HG02981 (cell line): ENCODE measurements around the gene TRAM2.

ENCODE experiments used
- ATAC-seq: cut with Tn5 transposase; IDR thresholded peaks from one replicate; pipeline ENCODE4 v1.9.1; 2021; ENCODE audit warnings: mild to moderate bottlenecking, moderate library complexity; ENCODE audit not compliant: unreplicated experiment

The TRAM2 gene

DNA sequence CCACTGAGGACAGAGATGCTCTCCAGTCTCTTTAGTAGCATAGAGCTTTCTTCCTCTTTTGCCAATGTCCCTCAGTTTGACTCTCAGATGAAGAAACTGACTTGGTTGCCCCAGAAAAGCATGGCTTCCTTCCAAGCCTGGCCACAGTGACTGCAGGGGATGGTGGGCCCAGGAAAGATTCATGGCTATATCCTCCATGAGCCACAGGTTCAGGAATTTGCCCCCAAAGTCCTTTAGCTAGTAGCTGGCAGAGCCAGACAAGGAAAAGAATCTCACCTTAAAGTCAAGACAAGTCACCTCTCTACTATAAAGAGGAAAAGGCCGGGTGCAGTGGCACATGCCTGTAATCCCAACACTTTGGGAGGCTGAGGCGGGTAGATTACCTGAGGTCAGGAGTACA lies 43.4 kb downstream of the TRAM2 start:
- no peak for ATAC-seq

DNA sequence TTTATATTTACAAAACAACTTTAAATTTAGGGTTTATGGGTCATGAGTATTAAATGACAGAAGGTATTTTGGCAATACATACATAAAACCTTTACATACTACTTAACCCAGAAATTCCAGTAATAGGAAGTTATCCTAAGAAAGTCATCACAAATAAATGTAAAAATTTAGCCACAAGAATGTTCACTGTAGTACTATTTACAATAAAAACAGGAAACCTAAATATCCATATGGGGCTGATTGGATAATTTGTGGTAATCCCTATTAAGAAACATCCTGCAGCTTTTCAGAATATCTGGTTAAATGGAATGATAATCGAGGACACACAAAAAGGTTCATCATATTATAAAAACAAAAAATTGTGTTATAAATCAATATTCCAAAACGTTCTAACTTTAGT lies 44.4 kb downstream of the TRAM2 start:
- ATAC-seq, result no peak

DNA sequence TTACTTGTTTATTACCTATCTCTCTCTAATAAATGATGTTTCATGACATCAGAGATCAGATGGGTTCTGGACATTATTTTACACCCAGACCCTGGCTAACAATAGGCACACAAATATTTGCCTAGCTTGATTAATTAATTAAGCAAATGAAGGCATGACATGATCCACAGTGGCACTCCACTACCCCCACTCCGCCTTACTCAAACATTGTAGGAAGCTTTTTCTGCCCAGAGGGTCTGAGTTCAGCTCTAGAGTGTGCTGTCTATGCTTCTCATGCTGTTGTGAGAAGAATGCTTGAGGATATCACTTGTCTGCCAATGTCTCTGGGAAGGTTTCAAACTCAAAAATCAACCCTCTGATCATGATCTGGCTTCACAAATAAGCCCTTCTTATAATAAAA lies 45.0 kb downstream of the TRAM2 start:
- no peak for ATAC-seq

DNA sequence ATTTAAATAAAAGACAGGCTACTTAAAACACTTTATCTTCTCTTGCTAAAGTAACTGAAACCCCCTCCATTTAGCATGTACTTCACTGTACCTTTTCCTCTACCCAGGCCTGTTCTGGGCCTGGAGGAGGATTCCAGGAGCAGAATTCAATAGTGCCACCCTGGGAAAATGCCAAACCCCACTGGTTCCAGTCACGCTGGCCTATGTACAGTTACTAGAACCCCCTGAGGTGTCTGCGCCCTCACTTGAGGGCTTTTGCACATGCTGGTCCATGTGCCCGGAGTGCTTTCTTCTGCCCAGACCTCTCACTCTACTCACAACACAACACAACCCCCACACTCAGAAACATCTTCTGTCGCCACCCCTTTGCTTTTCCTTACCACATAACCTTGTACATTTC lies 45.5 kb downstream of the TRAM2 start:
- ATAC-seq, result no peak

DNA sequence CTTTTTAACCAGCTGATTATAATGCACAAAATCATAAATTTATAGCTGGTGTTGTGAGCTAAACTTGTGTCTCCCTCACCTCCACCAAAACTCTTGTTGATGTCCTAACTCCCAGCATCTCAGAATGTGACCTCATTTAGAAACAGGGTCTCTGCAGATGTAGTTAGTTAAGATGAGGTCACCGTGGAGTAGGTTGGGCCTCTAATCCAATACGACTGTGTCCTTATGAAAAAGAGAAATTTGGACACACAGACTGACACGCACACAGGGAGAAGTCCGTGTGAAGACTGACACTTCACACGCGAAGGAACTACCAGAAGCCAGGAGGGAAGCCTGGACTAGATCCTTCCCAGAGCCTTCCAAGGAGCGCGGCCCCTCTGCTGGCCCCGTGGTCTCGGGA lies 46.5 kb downstream of the TRAM2 start:
- no peak for ATAC-seq

DNA sequence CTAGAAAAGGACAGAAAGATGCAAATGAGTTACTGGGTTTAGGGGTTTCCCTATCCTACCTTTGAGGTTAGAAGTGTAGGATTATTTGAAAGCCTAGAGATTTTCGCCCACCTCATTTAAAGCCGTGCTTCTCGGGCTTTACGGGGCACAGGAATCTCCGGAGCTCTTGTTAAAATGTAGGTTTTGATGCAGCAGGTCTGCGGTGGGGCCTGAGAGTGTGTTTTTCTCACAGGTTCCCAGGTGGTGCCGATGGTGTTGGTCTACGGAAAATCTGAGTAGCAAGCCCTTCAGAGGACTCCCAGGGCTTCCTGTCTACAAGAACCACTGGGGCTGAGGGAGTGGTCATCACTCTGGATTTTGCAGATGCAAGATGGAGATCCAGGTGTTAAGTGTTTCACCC lies 47.5 kb downstream of the TRAM2 start:
- ATAC-seq, result no peak

DNA sequence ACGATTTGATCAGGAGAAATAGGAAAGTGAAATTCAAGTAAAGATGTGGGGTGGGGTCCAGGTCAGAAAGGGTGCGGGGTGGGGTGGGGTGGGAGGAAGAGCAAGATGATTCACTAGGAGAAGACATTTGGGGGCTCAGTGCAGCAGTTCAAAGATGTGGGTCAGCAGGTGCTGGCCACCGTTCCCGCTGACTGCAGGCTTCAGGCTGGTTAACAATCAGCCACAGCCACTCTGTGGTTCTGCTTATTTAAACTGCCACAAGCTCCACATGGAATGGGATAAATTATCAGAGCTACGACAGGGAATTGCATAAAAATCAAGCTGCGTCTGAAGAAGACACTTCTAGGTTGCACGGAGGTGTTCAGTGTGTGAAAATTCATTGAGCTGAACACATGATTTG lies 49.4 kb downstream of the TRAM2 start:
- ATAC-seq, result no peak

DNA sequence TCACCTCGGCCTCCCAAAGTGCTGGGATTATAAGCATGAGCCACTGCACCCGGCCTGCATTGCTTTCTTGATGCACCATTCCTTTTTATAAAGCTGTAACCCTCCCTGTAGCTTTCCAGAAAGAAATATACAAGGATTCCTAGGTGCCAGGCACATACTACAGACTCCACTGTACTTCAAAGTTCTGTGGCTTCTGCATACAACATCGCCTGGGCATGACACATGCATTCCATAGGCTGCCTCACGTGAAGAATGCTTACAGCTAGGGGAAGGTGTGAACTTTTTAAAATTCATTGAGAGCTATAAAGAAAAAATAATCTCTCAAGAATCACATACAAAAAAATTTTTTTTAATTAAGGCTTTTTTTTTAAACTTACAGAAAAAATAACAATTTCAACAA lies 50.2 kb downstream of the TRAM2 start:
- ATAC-seq, result no peak

DNA sequence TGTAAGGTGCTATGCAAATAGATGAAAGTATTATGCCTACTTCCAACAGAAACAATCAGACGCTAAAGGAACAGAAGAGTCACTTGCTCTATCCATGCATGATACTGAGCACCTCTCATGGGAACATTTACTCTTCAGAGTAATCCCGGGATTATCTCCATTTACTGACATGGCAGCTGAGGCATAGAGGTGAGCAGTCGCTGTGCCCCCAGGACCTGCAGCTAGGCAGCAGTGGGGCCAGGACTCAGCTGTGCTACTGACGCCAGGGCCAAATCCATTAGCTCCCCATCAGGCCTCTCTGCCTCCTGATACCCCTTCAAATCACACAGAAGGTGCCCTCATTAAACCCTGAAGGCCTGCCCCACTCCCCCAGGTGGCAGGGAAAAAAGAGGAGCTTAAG lies 51.9 kb downstream of the TRAM2 start:
- no peak for ATAC-seq

DNA sequence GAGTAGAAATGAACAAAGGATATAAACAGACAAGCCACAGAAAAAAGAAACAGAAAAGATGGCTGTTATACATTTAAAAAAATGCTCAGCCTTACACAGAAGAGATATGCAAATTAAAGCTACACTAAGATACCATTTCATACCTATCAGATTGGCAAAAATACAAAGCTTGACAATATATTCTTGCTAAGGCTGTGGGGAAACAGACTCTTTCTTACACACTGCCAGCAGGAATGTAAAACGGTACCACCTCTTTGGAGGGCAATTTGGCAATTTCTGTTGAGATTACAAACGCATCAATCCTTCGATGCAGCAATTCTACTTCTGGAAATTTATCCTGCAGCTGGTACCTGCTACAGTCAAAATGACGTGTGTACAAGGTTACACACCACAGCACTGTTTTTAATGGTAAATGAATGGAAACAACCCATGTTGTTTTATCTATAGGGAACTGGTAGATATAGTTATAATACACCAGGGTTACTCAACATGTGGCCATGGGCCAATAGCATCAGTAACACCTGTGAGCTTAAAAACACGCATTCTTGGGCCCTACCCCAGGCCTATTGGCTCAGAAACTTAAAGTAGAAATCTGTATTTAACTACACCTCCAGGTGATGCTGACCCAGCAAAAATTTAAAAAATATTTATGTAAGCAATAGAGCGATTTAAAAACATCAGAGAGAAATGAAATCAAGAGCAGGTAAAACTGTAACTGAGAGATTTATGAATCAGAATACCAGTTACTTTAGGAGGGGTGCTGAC lies 53.3 kb downstream of the TRAM2 start:
- no peak for ATAC-seq

DNA sequence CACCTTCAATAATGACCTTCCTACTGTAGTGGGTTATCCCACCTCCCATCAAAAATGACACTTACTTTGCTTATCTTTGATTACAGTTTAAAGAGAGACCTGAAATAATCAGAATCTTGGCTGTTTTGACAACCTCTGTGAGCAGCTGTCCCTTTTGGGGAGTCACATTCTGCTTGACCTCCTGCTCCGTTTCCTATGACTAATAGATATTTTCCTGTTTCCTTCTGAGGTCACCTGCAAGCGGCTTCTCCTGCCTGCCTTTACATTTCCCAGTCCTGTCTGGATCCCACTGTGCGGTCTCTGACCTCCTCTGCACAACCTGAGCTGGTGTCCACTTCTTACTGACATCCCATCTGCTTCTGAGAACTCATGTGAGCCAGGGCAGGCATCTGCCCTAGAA lies 54.2 kb downstream of the TRAM2 start:
- ATAC-seq, result no peak

DNA sequence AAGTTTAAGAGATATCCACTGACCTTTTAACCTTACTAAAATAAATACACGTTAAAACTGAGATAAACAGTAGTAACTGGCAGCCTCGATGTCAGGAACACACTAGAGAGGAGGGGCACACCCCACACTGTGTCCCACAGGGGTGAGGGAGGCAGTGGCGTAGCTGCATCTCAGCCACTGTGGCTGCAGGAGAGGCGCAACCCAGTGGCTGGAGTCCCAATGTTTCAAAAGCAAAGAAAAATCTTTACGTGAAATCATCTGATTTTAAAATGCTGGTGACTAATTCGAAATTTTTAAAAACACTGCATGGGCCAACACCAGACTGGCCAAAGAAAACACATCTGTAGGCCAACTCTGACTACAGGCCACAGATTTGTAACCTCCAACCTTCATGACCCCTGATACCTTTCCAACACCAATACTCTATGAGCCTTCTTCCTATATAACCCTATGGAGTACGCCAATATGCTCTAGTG lies 54.7 kb downstream of the TRAM2 start:
- ATAC-seq, result no peak

DNA sequence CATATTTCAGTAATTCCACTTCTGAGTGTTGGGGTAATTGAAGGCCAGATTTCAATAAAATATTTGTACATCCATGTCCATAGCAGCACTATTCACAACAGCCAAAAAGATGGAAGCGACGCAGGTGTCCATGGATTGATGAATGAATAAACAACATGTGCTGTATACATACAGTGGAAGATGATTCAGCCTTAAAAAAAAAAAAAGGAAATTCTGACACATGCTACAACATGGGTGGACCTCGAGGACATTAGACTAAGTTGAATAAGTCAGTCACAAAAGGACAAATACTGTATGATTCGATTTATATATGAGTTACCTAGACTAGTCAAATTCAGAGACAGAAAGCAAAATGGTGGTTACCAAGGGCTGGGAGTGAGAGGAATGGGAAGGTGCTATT lies 57.2 kb downstream of the TRAM2 start:
- ATAC-seq, result no peak

DNA sequence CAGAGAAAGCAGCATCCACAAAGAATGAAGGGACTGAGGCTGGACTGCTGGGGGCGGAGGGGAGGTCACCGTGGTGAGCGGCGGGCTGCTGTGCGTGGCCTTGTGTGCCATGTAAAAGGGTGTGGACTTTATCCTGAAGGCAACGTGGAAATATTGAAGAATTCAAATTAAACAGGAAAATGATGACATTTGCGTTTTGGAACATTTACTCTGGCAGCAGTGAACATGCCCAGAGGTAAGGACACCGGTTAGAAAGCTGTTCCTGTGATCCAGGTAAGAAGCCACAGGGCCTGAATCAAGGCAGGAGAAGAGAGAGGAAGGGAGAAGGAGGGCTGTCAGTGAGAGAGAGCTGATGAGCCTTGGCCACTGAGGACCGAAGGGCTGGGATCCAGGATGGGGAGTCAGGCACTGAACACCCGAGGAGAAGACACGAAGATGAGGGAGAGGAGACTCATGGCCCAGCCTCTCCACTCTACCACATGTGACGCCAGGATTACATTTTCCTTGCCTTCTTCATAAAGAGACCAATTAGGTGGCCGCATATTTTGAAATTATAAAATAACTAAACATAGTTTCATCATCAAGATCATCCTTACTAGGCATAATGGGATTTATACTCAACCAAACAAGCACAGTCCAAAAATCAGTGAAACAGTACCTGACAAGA lies 58.4 kb downstream of the TRAM2 start:
- ATAC-seq, result no peak

DNA sequence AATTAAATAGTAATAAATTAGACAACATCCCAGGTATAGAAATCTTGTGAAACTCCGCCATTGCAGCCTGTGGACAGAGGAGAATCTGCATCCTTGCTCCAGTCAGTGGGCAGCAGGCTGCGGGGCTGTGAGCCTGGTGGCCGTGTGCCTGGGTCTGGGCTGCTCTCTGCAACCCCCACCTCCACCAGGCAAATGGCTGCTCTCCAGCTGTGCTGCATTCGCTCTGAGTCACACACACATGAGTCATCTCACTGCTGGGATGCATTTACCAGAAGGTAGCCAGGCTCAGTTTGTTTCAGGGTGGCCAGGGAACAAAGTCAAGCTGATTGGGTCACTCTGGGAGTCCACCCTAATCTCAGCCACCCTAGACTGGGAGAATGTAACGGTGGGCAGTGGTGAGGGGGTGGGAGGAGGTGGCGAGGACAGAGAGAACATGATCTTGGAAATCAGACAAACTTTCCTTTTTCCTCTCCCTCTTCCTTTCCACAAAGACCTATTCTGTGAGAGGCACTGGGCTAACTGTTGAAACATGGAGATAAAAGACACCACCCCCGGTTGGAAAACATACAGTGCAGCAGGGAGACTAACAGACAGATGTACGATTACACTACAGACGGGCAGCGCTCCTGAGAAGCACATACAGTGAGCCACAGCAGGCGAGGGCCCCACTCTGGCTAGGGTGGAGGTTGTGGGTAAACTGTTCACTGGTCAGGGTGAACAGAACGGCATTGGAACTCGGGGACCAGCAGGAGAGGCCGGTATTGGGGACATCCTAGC lies 59.2 kb downstream of the TRAM2 start:
- peak; percentile 77 for ATAC-seq

DNA sequence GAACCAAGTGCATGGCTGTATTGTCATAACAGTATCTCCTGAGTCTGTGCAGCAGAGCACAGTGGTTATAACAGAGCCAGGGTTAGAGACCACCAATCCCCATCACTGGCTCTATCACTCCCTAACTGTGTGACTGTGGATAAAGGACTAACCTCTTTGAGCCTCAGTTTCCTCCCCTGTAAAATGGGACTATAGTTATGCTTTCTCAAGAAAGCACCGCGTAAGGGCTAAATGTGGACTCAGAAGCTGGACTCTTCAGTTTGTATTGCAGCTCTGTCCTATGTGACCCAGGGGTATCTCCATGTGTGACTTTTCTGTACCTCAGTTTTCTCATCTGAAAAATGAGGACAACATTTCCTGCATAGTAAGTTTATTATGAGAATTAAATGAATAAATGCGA lies 59.9 kb downstream of the TRAM2 start:
- no peak for ATAC-seq

DNA sequence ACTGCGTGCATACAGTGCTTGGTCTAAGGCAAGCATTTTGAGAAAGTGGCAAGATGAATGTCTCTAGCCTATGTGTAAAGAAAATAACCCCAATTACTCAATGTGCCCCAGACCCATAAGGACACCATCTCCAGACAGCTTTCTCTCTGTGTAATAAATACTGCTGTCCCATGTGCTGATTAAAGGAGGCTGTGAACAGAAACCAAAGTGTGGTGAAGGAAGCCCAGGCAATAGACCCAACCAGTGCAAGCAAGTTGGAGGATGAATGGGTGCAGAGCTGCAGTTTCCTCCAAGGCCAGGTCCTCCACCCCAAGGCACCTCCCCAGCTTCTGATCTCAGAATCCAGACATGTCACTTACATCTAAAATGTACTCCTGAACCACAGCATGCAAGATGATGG lies 60.6 kb downstream of the TRAM2 start:
- ATAC-seq, result no peak

DNA sequence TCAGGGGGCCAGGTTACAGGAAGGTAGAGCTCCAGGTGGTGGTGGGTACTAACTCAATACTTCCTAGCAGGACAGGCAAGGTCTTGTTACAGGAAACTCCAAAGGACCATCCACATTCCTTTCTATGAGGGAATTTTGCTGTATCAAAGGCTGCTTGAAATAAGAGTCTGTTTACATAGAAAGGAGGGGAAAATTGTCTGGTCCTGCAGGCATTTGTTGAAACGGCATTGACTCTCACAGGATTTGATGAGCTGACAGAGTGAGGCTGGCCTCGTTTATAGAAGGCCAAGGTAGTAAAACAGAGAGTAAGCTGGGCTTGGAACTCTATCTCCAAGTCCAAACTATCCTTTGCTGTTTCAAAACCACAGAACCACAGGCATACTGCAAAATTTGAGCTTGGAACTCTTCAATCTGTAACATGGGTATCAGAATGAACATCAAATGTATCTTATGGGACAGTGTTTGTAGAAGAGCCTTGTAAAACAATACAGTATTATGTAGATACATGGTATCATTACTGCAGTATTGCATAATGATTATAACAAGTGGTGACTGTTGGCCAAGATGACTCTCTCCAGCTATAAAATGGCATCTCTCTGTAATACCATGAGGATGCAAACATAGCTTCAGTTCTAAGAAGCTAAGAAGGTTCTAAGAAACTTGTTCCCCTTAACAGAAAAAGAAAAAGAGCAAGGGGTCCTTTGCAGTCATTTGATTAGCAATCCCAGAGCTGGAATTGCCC lies 61.5 kb downstream of the TRAM2 start:
- no peak for ATAC-seq

DNA sequence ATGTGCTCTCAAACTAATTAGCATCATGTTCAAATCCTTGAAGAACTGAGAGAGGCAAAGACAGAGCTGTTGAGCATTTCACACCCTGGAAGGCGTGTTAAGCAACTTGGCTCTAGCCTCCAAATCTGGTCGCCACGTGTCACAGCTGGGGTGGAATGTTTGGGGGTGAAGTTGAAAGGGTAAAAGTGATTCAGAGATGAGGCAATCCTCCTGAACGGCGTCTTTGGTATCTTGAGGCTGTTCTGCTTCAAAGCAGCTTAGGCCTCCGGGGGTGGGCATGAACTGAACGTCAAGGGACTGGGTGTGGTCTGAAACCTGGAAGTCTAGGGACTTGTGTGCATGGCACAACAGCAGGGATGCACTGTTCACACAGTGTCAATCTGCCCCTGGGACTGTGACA lies 62.3 kb downstream of the TRAM2 start:
- no peak for ATAC-seq

DNA sequence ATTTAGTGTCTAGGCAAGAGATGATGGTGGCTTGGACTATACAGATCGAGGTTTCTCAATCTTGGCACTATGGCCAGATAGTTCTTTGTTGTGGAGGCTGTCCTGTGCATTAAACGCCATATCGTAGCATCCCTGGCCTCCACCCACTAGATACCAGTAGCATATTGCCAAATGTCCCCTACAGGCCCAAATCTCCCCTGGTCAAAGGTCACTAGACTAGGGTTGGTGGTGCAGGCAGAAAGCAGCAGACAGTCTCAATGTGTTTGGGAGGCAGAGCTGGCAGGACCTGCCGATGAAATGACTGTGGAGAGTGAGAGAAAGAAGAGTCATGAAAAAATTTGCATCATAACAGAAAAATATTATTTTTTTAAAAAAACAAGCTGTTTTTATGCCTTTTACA lies 63.0 kb downstream of the TRAM2 start:
- ATAC-seq, result no peak

DNA sequence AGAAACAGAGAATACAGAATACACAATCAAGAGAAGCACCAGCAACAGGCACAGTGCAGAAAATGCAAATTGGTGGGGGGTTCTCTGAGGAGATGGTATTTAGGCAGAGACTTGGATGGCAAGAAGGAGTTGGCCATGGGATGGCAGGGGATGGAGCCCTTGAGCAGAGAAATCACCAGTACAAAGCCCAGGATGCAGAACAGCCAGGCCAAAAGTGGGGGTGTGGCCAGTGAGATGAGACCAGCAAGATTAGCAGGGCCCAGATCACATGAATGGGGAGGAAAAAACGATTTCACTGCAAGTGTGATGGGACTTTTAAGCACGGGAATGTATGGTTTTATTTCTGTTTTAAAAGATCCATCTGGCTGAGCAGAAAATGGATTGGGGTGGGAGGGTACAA lies 63.4 kb downstream of the TRAM2 start:
- ATAC-seq, result no peak
